Common myeloid progenitor, CD34-positive (primary cell): Measurements from ENCODE around the gene SBF2.
"Not testable (repeated sequence)": the region's sequence is repeated elsewhere in the genome, so short reads cannot be mapped to it uniquely, and the experiment has no call there.

Source experiments
- CTCF ChIA-PET: fragments of 350-600 bp; sonication (Branson Sonifier 250); formaldehyde crosslinking; loops from one replicate; lab custom pipeline; 2021; ENCODE audit warnings: antibody characterized with exemption; lab: Charles Lee
- POLR2A ChIA-PET: fragments of 350-600 bp; sonication (Branson Sonifier 250); formaldehyde crosslinking; loops from one replicate; lab custom pipeline; 2021; ENCODE audit warnings: antibody characterized with exemption; lab: Charles Lee
- DNase-seq, 3 donors: peaks; one replicate each; pipeline versions ENCODE4 v3.0.0 to v3.0.0-alpha.2; 2013
- H3K27ac ChIP-seq, 2 experiments: 1 replicate in 1 of 2; 2 replicates in 1 of 2; pipeline ENCODE4 v1.7.0; 2013; ENCODE audit warnings: inconsistent platforms in 2 of 2, low read length in 2 of 2, mild to moderate bottlenecking in 2 of 2, low read depth in 1 of 2, moderate library complexity in 1 of 2; ENCODE audit not compliant: severe bottlenecking in 2 of 2, insufficient read depth in 1 of 2, poor library complexity in 1 of 2
- H3K27me3 ChIP-seq, 5 experiments: replicated peaks in 2 of 5; 1 replicate in 3 of 5; 2 replicates in 2 of 5; pipeline versions ENCODE4 v1.6.1 to v1.7.0; 2013; ENCODE audit warnings: low read length in 4 of 5, mild to moderate bottlenecking in 2 of 5, moderate library complexity in 2 of 5, inconsistent platforms in 1 of 5; ENCODE audit not compliant: insufficient read depth in 5 of 5, control insufficient read depth in 4 of 5
- H3K36me3 ChIP-seq, 4 experiments: 1 replicate in 2 of 4; 2 replicates in 2 of 4; pipeline versions ENCODE4 v1.6.1 to v1.7.0; 2013; ENCODE audit warnings: low read length in 3 of 4, control low read depth in 1 of 4, mild to moderate bottlenecking in 1 of 4; ENCODE audit not compliant: control insufficient read depth in 4 of 4, insufficient read depth in 4 of 4
- H3K4me1 ChIP-seq, 4 experiments: 1 replicate in 3 of 4; 2 replicates in 1 of 4; pipeline versions ENCODE4 v1.6.1 to v1.7.1; 2013; ENCODE audit warnings: low read length in 3 of 4, mild to moderate bottlenecking in 3 of 4, control low read depth in 1 of 4, inconsistent platforms in 1 of 4, moderate library complexity in 1 of 4; ENCODE audit not compliant: control insufficient read depth in 4 of 4, insufficient read depth in 4 of 4; ENCODE audit errors: control extremely low read depth in 1 of 4
- H3K4me3 ChIP-seq, 7 experiments: 1 replicate in 4 of 7; 2 replicates in 3 of 7; pipeline versions ENCODE4 v1.5.1 to v1.7.0; 2013; ENCODE audit warnings: mild to moderate bottlenecking in 7 of 7, low read length in 6 of 7, moderate library complexity in 6 of 7, inconsistent platforms in 2 of 7, low read depth in 2 of 7, control low read depth in 1 of 7; ENCODE audit not compliant: insufficient read depth in 4 of 7, control insufficient read depth in 1 of 7; ENCODE audit errors: extremely low read depth in 1 of 7
- H3K9me3 ChIP-seq, 5 experiments: 1 replicate in 4 of 5; 2 replicates in 1 of 5; pipeline versions ENCODE4 v1.6.1 to v1.7.1; 2013; ENCODE audit warnings: low read length in 4 of 5, mild to moderate bottlenecking in 2 of 5, inconsistent platforms in 1 of 5, low read depth in 1 of 5, moderate library complexity in 1 of 5; ENCODE audit not compliant: control insufficient read depth in 4 of 5, insufficient read depth in 2 of 5; ENCODE audit errors: control extremely low read depth in 1 of 5
- WGBS: methylation state at CpG from one replicate; pipeline ENCODE4 v1.1.5; 2013; ENCODE audit not compliant: insufficient coverage; 5-methylcytosine and 5-hydroxymethylcytosine counted together

Gene SBF2

DNA sequence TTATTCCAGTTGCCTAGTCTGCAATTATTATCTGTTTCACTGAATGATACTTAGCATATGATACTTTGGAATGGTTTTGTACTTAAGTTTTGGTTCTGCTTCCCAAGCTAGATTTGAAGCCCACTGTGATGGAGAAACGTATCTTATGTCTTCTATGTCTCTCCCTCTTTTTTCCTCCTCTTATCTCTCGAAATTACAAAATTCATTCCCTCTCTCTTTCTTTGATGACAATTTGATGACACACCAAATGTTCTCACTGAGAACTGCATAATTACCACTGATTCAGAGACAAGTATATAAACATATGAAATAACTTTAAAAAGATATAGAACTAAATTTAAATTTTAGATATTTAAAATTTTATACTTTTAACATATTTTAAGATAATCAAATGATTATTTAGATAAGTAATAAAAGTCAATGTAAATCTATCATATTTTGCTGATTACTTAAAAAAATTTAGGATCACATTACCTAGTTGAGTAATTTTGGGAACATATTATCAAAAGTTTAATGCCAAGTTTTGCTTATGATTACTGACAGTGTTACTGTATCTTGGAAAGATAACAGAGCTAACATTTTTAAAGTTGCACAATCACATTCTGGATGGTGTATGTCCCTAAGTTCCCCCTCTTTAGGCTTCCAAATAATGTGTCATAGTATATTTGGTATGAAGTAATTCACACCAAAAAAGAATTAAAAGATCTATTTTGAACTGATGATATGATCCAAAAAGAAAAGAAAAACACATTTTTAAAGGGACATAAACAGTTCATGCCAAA, 255.3 kb downstream of the SBF2 start:
- H3K27me3 ChIP-seq = no peaks in the 10 kb centered on the region
- no peaks in the 10 kb centered on the region for H3K36me3 ChIP-seq
- ChIA-PET POLR2A (interaction anchor here (0.6 kb wide), 2 partner anchors 10 to 147 kb away, joined by 3 read pairs; no protein-coding TSS in a partner anchor), CTCF (interaction anchor here (1.0 kb wide), 1 partner anchor 19 kb away, joined by 3 read pairs; no protein-coding TSS in a partner anchor)
- H3K27ac ChIP-seq = no peak overlapping the region
- peaks cover 12 to 48% (median 37%) of the 10 kb centered on the region in 4 experiments for H3K4me1 ChIP-seq
- peak in 1 of 3 donors; percentile 27 for DNase-seq
- H3K9me3 ChIP-seq = peaks cover 0 to 3% (median 0%) of the 10 kb centered on the region in 5 experiments
- H3K4me3 ChIP-seq = no peak overlapping the region
- no CpG with 5 or more reads among the region's 2 CpGs for WGBS

DNA sequence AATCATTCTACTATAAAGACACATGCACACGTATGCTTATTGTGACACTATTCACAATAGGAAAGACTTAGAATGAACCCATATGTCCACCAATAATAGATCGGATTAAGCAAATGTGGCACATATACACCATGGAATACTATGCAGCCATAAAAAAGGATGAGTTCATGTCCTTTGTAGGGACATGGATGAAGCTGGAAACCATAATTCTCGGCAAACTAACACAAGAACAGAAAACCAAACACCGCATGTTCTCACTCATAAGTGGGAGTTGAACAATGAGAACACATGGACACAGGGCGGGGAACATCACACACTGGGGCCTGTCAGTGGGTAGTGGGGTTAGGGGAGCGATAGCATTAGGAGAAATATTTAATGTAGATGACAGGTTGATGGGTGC, 258.1 kb downstream of the SBF2 start:
- H3K27ac ChIP-seq, H3K27me3 ChIP-seq, DNase-seq, H3K9me3 ChIP-seq, CTCF ChIA-PET, POLR2A ChIA-PET, H3K36me3 ChIP-seq, H3K4me3 ChIP-seq: not testable (repeated sequence)
- H3K4me1 ChIP-seq = peaks cover 9 to 22% (median 14%) of the 10 kb centered on the region in 4 experiments
- no CpG with 5 or more reads among the region's 6 CpGs for WGBS

DNA sequence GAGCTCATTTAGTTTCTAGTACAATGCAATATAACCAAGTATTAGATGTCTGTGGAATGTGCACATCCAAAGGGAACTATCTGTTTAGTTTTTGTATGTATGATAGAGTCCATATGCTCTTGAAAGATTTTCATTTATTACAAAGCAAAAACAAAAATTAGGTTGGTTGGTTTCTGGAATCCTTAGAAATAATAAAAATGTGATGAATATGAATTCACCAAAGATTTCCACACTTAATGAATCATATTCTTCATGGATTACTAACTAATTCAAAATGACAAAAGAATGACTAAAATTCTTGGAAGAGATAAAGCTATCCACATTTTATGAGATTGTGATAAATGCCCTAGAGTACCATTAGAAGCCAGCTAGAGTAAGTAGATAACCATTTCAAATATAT, 261.1 kb downstream of the SBF2 start:
- no peak overlapping the region for H3K4me3 ChIP-seq
- POLR2A ChIA-PET = no interaction called here

DNA sequence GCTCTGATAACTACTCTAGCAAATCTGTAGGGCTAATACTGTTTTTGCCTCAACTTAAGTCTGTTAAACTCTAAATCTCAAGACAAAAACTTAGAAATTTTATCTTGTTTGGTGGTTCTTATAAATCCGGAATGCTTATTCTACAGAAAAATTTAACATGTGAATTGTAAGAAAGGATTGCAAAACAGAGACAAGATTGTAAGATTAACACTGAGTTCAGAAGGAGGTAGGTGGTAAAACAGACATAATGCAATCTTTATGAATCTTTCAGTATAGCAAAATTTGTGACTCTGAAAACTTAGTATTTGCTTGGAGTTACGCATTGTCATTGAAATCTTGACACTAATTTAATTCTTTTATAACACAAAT, 263.9 kb downstream of the SBF2 start:
- WGBS = no CpG with 5 or more reads among the region's 2 CpGs
- H3K27me3 ChIP-seq = no peaks in the 10 kb centered on the region
- ChIA-PET CTCF (no interaction called here), POLR2A (no interaction called here)
- H3K4me1 ChIP-seq = no peaks in the 10 kb centered on the region
- H3K27ac ChIP-seq = no peak overlapping the region
- no peaks in the 10 kb centered on the region for H3K9me3 ChIP-seq
- H3K36me3 ChIP-seq = peaks cover 0 to 6% (median 3%) of the 10 kb centered on the region in 4 experiments
- no peak overlapping the region for H3K4me3 ChIP-seq
- DNase-seq = peak in 1 of 3 donors; percentile 15

More for the DNA sequence above, 261.1 kb downstream of the SBF2 start:
- DNase-seq = no peak
- no peaks in the 10 kb centered on the region for H3K27me3 ChIP-seq
- no peaks in the 10 kb centered on the region for H3K4me1 ChIP-seq
- peaks cover 0 to 3% (median 0%) of the 10 kb centered on the region in 5 experiments for H3K9me3 ChIP-seq
- peaks cover 0 to 3% (median 1%) of the 10 kb centered on the region in 4 experiments for H3K36me3 ChIP-seq
- CTCF ChIA-PET = no interaction called here
- no peak overlapping the region for H3K27ac ChIP-seq

DNA sequence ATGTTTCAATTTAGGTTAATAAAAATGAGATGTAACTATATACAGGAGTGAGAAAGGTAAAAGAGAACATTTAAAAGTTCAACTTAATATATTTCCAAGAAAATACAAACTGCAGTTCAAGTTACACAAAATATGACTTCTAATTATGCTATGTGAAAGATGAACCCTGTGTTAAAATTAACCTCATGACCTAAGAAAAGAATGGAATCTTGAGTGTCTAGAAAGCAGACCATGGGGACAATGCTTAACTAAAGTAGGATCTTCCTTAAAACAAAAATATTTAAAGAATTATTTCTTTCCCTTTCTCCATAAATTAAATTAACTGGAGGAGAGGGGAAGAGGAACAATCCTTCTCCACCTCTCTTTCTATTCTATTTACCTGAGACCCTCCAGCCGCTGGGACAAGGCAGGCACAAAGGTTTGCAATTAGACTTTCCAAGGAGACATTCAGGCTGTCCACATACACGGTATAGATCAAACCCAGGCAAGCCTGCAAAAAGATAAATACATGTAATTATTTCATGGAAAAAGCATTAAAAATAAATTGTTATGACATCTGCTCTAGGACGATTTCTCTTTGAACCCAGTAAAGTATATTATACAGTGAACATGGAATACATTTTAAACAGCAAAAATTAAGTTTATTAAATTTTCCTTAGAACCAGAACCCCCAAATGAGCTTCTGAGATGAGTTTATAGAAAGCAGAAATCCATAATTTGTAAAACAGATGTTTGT, 264.5 kb downstream of the SBF2 start:
- no peak overlapping the region for H3K27ac ChIP-seq
- WGBS = no CpG with 5 or more reads among the region's 3 CpGs
- no peaks in the 10 kb centered on the region for H3K27me3 ChIP-seq
- no peaks in the 10 kb centered on the region for H3K9me3 ChIP-seq
- no peak overlapping the region for H3K4me3 ChIP-seq
- no peak for DNase-seq
- CTCF ChIA-PET = no interaction called here
- H3K36me3 ChIP-seq = peaks cover 0 to 6% (median 3%) of the 10 kb centered on the region in 4 experiments
- H3K4me1 ChIP-seq = no peaks in the 10 kb centered on the region
- POLR2A ChIA-PET = no interaction called here

DNA sequence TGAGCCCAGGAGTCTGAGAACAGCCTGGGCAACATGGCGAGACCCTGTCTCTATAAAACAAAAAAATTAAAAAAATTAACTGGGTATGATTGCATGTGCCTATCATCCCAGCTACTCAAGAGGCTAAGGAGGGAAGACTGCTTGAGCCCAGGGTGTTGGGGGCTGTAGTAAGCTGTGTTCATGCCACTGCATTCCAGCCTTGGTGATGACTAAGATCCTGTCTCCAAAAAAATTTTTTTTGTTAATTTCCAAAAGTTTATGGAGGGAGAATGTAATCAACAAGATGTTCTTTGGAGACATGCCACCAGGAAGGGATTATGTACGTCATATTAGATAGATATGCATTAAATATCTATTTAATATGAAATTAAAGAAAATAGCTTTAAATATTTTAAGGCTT, 267.5 kb downstream of the SBF2 start:
- H3K4me1 ChIP-seq = peaks cover 2 to 7% (median 5%) of the 10 kb centered on the region in 4 experiments
- no peak overlapping the region for H3K4me3 ChIP-seq
- no peaks in the 10 kb centered on the region for H3K9me3 ChIP-seq
- no peak for DNase-seq
- ChIA-PET CTCF (interaction anchor here (0.9 to 1.0 kb wide), 2 partner anchors 13 to 33 kb away, joined by 3 read pairs; no protein-coding TSS in a partner anchor), POLR2A (interaction anchor here (0.6 kb wide), 1 partner anchor 31 kb away, joined by 3 read pairs; no protein-coding TSS in a partner anchor)
- H3K27ac ChIP-seq = no peak overlapping the region
- H3K36me3 ChIP-seq = peaks cover 0 to 6% (median 4%) of the 10 kb centered on the region in 4 experiments
- WGBS = no CpG with 5 or more reads among the region's 2 CpGs
- H3K27me3 ChIP-seq = no peaks in the 10 kb centered on the region

DNA sequence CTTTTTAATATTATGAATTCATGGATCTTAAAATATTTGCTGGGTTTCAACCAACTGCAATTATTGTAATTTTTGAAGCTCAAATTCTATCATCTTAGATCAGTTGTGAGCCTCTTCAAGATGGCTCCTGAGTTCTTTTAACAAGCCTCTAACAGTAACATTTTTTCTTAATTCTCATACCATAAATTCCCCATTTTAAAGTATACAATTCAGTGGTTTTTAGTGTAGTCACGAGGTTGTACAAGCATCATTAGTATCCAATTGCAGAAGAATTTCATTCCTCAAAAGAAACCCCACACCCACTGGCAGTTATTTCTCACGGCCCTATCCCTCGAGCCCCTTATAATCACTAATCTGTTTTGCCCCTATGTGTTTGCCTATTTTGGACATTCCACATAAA, 270.8 kb downstream of the SBF2 start:
- peaks cover 0 to 8% (median 1%) of the 10 kb centered on the region in 4 experiments for H3K36me3 ChIP-seq
- no peak overlapping the region for H3K27ac ChIP-seq
- no peaks in the 10 kb centered on the region for H3K27me3 ChIP-seq
- CTCF ChIA-PET = no interaction called here
- no peak for DNase-seq
- WGBS = 100% methylated on average over 3 of the region's 3 CpGs
- H3K9me3 ChIP-seq = no peaks in the 10 kb centered on the region
- peaks cover 6 to 26% (median 15%) of the 10 kb centered on the region in 4 experiments for H3K4me1 ChIP-seq
- POLR2A ChIA-PET = no interaction called here
- no peak overlapping the region for H3K4me3 ChIP-seq
